Effector memory CD4-positive, alpha-beta T cell (primary cell): ENCODE results near the gene EFCAB14.
"Not testable (repeated sequence)": the region's sequence is repeated elsewhere in the genome, so short reads cannot be mapped to it uniquely, and the experiment has no call there.

Experiments used
- DNase-seq, 3 donors: peaks; one replicate each; pipeline ENCODE4 v3.0.0-alpha.2; 2020
- H3K27ac ChIP-seq: 2 replicates; pipeline ENCODE4 v1.7.0; 2013; ENCODE audit warnings: mild to moderate bottlenecking, low read length, moderate library complexity; ENCODE audit not compliant: insufficient read depth, poor library complexity, severe bottlenecking
- H3K27me3 ChIP-seq: replicated peaks from 2 replicates; pipeline ENCODE4 v1.7.0; 2013; ENCODE audit warnings: mild to moderate bottlenecking, low read length; ENCODE audit not compliant: insufficient read depth, control insufficient read depth, poor library complexity, severe bottlenecking
- H3K36me3 ChIP-seq: 2 replicates; pipeline ENCODE4 v1.7.0; 2013; ENCODE audit warnings: mild to moderate bottlenecking, low read length, moderate library complexity; ENCODE audit not compliant: control insufficient read depth, insufficient read depth
- H3K4me1 ChIP-seq: 2 replicates; pipeline ENCODE4 v1.7.0; 2013; ENCODE audit warnings: low read length, mild to moderate bottlenecking; ENCODE audit not compliant: control insufficient read depth, insufficient read depth, poor library complexity, severe bottlenecking
- H3K4me3 ChIP-seq: 2 replicates; pipeline ENCODE4 v1.7.0; 2013; ENCODE audit warnings: low read length, low read depth, mild to moderate bottlenecking; ENCODE audit not compliant: insufficient read depth, poor library complexity, severe bottlenecking
- H3K9me3 ChIP-seq: 2 replicates; pipeline ENCODE4 v1.7.0; 2013; ENCODE audit warnings: mild to moderate bottlenecking, low read length, moderate library complexity; ENCODE audit not compliant: control insufficient read depth

Gene EFCAB14

GRCh38 chr1:46754707-46755106, 35.8 kb upstream of the EFCAB14 start:
- H3K4me3 ChIP-seq, H3K27ac ChIP-seq, H3K9me3 ChIP-seq, DNase-seq, H3K4me1 ChIP-seq, H3K27me3 ChIP-seq, H3K36me3 ChIP-seq: not testable (repeated sequence)

GRCh38 chr1:46753985-46754384, 35.1 kb upstream of the EFCAB14 start:
- Histone ChIP-seq H3K36me3 (no peaks in the 10 kb centered on the region), H3K4me1 (no peaks in the 10 kb centered on the region), H3K27me3 (peaks cover 2% of the 10 kb centered on the region), H3K4me3 (no peak overlapping the region), H3K9me3 (no peaks in the 10 kb centered on the region), H3K27ac (no peak overlapping the region)
- no peak for DNase-seq

GRCh38 chr1:46749921-46750404, 31.0 kb upstream of the EFCAB14 start:
- no peaks in the 10 kb centered on the region for H3K4me1 ChIP-seq
- no peak overlapping the region for H3K27ac ChIP-seq
- DNase-seq: no peak
- H3K27me3 ChIP-seq: peaks cover 2% of the 10 kb centered on the region
- no peaks in the 10 kb centered on the region for H3K9me3 ChIP-seq
- H3K4me3 ChIP-seq: no peak overlapping the region
- H3K36me3 ChIP-seq: no peaks in the 10 kb centered on the region

GRCh38 chr1:46749404-46749803, 30.5 kb upstream of the EFCAB14 start:
- DNase-seq: no peak
- no peak overlapping the region for H3K27ac ChIP-seq
- peaks cover 2% of the 10 kb centered on the region for H3K27me3 ChIP-seq
- H3K36me3 ChIP-seq: no peaks in the 10 kb centered on the region
- no peaks in the 10 kb centered on the region for H3K9me3 ChIP-seq
- no peaks in the 10 kb centered on the region for H3K4me1 ChIP-seq
- H3K4me3 ChIP-seq: no peak overlapping the region

GRCh38 chr1:46747683-46748288, 28.9 kb upstream of the EFCAB14 start:
- Histone ChIP-seq H3K27me3 (peaks cover 2% of the 10 kb centered on the region), H3K27ac (no peak overlapping the region)
- DNase-seq: no peak

GRCh38 chr1:46742069-46742468, 23.2 kb upstream of the EFCAB14 start:
- H3K9me3 ChIP-seq: no peaks in the 10 kb centered on the region
- H3K27me3 ChIP-seq: no peaks in the 10 kb centered on the region
- no peaks in the 10 kb centered on the region for H3K36me3 ChIP-seq
- H3K4me3 ChIP-seq: no peak overlapping the region
- no peak for DNase-seq
- H3K4me1 ChIP-seq: no peaks in the 10 kb centered on the region
- no peak overlapping the region for H3K27ac ChIP-seq

More at GRCh38 chr1:46747683-46748288, 28.9 kb upstream of the EFCAB14 start:
- no peaks in the 10 kb centered on the region for H3K36me3 ChIP-seq
- no peaks in the 10 kb centered on the region for H3K4me1 ChIP-seq
- no peak overlapping the region for H3K4me3 ChIP-seq
- no peaks in the 10 kb centered on the region for H3K9me3 ChIP-seq

GRCh38 chr1:46735708-46736324, 16.9 kb upstream of the EFCAB14 start:
- H3K4me3 ChIP-seq: no peak overlapping the region
- no peak for DNase-seq
- no peaks in the 10 kb centered on the region for H3K27me3 ChIP-seq
- no peaks in the 10 kb centered on the region for H3K9me3 ChIP-seq
- H3K36me3 ChIP-seq: no peaks in the 10 kb centered on the region
- H3K4me1 ChIP-seq: no peaks in the 10 kb centered on the region
- no peak overlapping the region for H3K27ac ChIP-seq

- H3K27me3 ChIP-seq, H3K4me3 ChIP-seq, DNase-seq, H3K27ac ChIP-seq, H3K36me3 ChIP-seq, H3K9me3 ChIP-seq, H3K4me1 ChIP-seq: not testable (repeated sequence)
Observed at GRCh38 chr1:46728327-46728873, 9.5 kb upstream of the EFCAB14 start.

GRCh38 chr1:46725736-46726108, 6.8 kb upstream of the EFCAB14 start:
- no peaks in the 10 kb centered on the region for H3K9me3 ChIP-seq
- no peak for DNase-seq
- no peaks in the 10 kb centered on the region for H3K27me3 ChIP-seq
- H3K4me3 ChIP-seq: no peak overlapping the region
- peaks cover 4% of the 10 kb centered on the region for H3K4me1 ChIP-seq
- no peaks in the 10 kb centered on the region for H3K36me3 ChIP-seq
- H3K27ac ChIP-seq: no peak overlapping the region

- H3K27ac ChIP-seq: no peak overlapping the region
- no peak overlapping the region for H3K4me3 ChIP-seq
- H3K4me1 ChIP-seq: peaks cover 4% of the 10 kb centered on the region
- H3K9me3 ChIP-seq: no peaks in the 10 kb centered on the region
- H3K36me3 ChIP-seq: no peaks in the 10 kb centered on the region
- no peaks in the 10 kb centered on the region for H3K27me3 ChIP-seq
- DNase-seq: peak; percentile 36 to 52 (median 41)
Observed at GRCh38 chr1:46724991-46725735, 6.2 kb upstream of the EFCAB14 start.
